ENCODE data around the gene HIVEP1.

Gene HIVEP1

GRCh38 chr6:12051861-12052368 lies 39.8 kb downstream of the HIVEP1 start:
- DNase-seq = no peak

GRCh38 chr6:12058172-12058961 lies 46.3 kb downstream of the HIVEP1 start:
- no peak for DNase-seq

GRCh38 chr6:12060780-12061609 lies 48.9 kb downstream of the HIVEP1 start:
- DNase-seq = no peak

- DNase-seq = no peak
These were observed 50.5 kb downstream of the HIVEP1 start for GRCh38 chr6:12062605-12063004.

- DNase-seq = no peak
These were observed 52.0 kb downstream of the HIVEP1 start for GRCh38 chr6:12064131-12064530.

DNA sequence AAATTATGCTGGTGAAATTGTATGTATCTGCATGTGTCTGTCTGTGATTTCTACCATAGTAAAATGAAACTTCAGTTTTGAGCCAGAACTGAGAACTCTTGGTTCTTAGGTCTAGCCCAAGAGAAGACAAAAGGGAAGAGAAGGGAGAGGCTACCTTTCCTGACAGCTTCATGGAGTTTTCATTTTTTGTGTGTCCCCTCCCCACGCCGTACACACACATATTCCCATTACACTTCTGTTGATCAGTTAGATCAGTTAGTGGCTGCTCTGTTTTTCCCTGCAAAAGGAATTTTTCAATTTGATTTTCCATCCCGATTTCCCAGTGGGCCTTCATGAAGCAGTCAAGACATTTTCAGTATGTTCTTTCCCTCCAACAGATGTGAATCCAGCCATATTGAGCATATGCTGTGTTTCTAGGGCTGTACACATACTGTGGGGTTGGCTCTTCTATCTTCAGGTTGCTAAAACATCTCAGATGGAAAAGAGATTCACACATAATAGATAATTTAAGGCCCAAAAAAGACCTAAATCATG lies 52.5 kb downstream of the HIVEP1 start:
- no peak for DNase-seq

GRCh38 chr6:12065321-12066140 lies 53.4 kb downstream of the HIVEP1 start:
- DNase-seq = no peak

GRCh38 chr6:12066297-12066696 lies 54.2 kb downstream of the HIVEP1 start:
- DNase-seq = no peak

- DNase-seq = no peak
These were observed 56.9 kb downstream of the HIVEP1 start for GRCh38 chr6:12068899-12069557.

GRCh38 chr6:12069891-12070529 lies 57.9 kb downstream of the HIVEP1 start:
- DNase-seq = no peak

GRCh38 chr6:12071064-12071615 lies 59.0 kb downstream of the HIVEP1 start:
- DNase-seq = no peak

DNA sequence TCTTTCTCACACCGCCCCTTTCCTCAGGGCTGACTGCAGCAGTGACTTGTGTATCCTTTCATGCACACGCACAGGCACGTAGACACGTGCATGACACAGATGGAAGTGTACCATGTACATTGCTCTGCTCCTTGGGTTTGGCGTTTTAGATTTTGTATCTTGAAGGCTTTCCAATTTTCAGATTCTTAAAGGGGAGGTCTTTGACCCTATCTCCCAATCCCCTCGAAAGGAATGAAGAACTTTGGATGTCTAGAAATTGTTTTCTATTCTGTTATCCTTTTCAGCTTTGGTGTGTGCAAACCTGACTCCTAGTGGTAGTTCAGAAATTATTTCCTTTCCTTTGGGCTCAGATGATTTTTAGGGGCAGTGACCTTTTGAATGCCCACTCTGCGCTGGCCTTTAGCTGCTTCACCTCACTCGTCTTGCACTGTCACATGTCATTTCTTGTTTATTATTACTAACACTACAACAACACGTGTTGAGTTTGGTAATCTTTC lies 63.0 kb downstream of the HIVEP1 start:
- DNase-seq = no peak

- DNase-seq = no peak
These were observed 65.1 kb downstream of the HIVEP1 start for GRCh38 chr6:12077021-12077710.

GRCh38 chr6:12078014-12078413 lies 65.9 kb downstream of the HIVEP1 start:
- no peak for DNase-seq

- no peak for DNase-seq
These were observed 69.7 kb downstream of the HIVEP1 start for GRCh38 chr6:12081771-12082170.

DNA sequence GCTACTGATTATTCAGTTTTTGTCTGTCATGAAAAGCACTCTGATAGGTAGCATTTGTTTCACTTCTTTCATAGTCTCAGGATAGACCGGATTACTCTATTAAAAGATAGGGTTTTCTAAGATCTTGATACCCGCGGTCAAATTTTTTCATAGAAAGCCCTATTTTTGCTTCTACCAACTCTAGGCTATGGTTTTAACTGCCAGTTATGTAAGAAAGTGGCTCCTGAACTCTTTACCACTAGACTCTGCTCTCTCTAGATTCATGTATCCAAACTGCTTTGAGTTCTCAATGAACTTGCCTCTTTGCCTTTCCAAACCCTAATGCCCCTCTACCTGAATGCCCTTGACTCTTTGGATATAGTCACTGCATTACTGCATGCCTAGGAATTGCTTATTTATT lies 70.3 kb downstream of the HIVEP1 start:
- no peak for DNase-seq

DNA sequence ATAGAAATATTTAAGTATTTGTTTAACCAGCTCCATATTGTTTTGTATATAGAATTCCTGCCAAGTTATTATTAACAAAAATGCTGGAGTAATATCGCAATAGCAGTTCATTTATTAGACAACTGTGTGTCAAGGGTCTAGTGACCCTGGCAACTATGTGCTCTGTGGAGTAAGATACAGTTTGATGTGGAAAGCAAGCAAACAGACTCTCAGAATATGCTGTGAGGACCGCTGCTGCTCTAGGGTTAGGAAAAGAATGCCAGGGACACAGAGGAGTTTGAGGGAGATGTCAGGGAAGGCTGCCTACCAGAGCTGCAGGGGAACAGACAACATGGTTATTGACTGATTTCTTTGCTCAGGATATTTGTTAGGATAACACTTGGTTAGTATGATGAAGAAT lies 71.2 kb downstream of the HIVEP1 start:
- no peak for DNase-seq

GRCh38 chr6:12083763-12084162 lies 71.7 kb downstream of the HIVEP1 start:
- no peak for DNase-seq

GRCh38 chr6:12084681-12085080 lies 72.6 kb downstream of the HIVEP1 start:
- no peak for DNase-seq

DNA sequence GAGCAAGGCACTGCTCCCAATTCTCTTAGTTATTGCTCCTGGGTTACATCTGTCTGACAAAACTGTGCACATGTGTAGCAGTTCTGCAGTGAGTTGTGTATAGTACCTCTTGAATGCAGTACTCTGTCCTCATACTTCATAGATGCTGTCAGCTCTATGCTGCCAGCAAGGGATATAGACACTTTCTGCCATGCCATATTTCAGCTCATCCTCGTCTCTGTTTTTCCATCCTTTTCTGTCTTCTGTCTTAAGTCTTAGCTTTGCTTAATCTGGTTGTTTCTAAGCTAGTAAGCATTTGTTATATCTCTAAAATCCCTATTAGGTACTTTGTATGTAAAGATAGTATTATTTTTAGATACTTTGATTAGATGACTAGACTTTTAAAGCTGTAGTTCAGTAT lies 76.4 kb downstream of the HIVEP1 start:
- no peak for DNase-seq

- DNase-seq = no peak
These were observed 78.6 kb downstream of the HIVEP1 start for GRCh38 chr6:12090714-12091113.
